ENCODE data around the gene AKAP11. TPM values are rescaled to one million over a fixed set of nuclear protein-coding genes. Genes with fewer than 3 reads are reported as not detected.

Gene AKAP11
- total and polyA plus RNA-seq, 9 donors, result 10.0 to 41.0 (median 32.4) TPM

GRCh38 chr13:42350141-42350540 is 78.2 kb downstream of the AKAP11 start:
- Histone ChIP-seq H3K36me3 (no peaks in the 10 kb centered on the region), H3K27me3 (no peaks in the 10 kb centered on the region), H3K4me1 (ENCODE audit: insufficient read depth) (no peaks in the 10 kb centered on the region), H3K4me3 (no peak overlapping the region), H3K9me3 (no peaks in the 10 kb centered on the region), H3K27ac (no peak overlapping the region)
- TF ChIP-seq POLR2A (IDR thresholded peaks at IDR 0.05), result no peak
- no peak for TF ChIP-seq EP300 (IDR thresholded peaks at IDR 0.05)
- no peak for TF ChIP-seq CTCF (IDR thresholded peaks at IDR 0.05)
- DNase-seq, result no peak
- intact Hi-C loops (cut with DNase I), result no loop called here
- WGBS, 3 donors, result 64 to 68% (median 66%) methylated on average over 4 of the region's 4 CpGs

GRCh38 chr13:42354241-42355091 is 82.5 kb downstream of the AKAP11 start:
- H3K4me3 ChIP-seq, result no peak overlapping the region
- intact Hi-C loops (cut with DNase I), result no loop called here
- no peak for DNase-seq
- H3K36me3 ChIP-seq, result no peaks in the 10 kb centered on the region
- H3K27me3 ChIP-seq, result no peaks in the 10 kb centered on the region
- H3K4me1 ChIP-seq (ENCODE audit: insufficient read depth), result no peaks in the 10 kb centered on the region
- 22 to 31% (median 26%) methylated on average over 6 of the region's 6 CpGs for WGBS, 3 donors
- TF ChIP-seq POLR2A (IDR thresholded peaks at IDR 0.05) (no peak), EP300 (IDR thresholded peaks at IDR 0.05) (no peak), CTCF (IDR thresholded peaks at IDR 0.05) (no peak)
- H3K9me3 ChIP-seq, result no peaks in the 10 kb centered on the region
- H3K27ac ChIP-seq, result no peak overlapping the region

DNA sequence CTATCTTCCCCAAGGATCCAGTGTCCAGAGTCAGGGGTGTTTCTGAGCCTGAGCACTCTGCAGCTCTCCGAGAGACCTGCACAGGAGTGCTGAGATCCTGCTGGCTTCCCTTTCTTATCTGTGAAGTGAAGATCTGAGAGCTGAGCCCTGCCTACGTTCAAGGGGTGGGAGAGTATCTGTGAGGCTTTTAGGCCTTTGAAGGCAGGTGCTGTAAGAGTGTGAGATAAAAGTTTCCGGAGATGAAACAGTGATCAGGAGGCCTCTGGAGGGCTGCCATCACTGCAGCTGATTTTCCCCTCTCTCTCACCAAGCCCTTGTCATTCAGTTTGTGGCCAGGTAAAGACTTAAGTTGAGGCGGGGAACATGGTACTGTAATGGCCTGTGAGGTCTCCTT is 83.1 kb downstream of the AKAP11 start:
- no peak for DNase-seq
- no peak for TF ChIP-seq EP300 (IDR thresholded peaks at IDR 0.05)
- TF ChIP-seq POLR2A (IDR thresholded peaks at IDR 0.05), result no peak
- no peak for TF ChIP-seq CTCF (IDR thresholded peaks at IDR 0.05)
- Histone ChIP-seq H3K4me1 (ENCODE audit: insufficient read depth) (no peaks in the 10 kb centered on the region), H3K9me3 (no peaks in the 10 kb centered on the region), H3K4me3 (no peak overlapping the region), H3K36me3 (no peaks in the 10 kb centered on the region), H3K27me3 (no peaks in the 10 kb centered on the region), H3K27ac (no peak overlapping the region)
- WGBS, 3 donors, result 66 to 75% (median 68%) methylated on average over 4 of the region's 4 CpGs
- intact Hi-C loops (cut with DNase I), result no loop called here

- 80 to 84% (median 81%) methylated on average over 6 of the region's 6 CpGs for WGBS, 3 donors
Measured at GRCh38 chr13:42355491-42356183, 83.7 kb downstream of the AKAP11 start.

More at GRCh38 chr13:42355491-42356183, 83.7 kb downstream of the AKAP11 start:
- H3K9me3 ChIP-seq, result no peaks in the 10 kb centered on the region
- no peak for DNase-seq
- no peak overlapping the region for H3K4me3 ChIP-seq
- TF ChIP-seq POLR2A (IDR thresholded peaks at IDR 0.05), result no peak
- TF ChIP-seq EP300 (IDR thresholded peaks at IDR 0.05), result no peak
- no peak for TF ChIP-seq CTCF (IDR thresholded peaks at IDR 0.05)
- H3K36me3 ChIP-seq, result no peaks in the 10 kb centered on the region
- no peaks in the 10 kb centered on the region for H3K4me1 ChIP-seq (ENCODE audit: insufficient read depth)
- H3K27me3 ChIP-seq, result no peaks in the 10 kb centered on the region
- intact Hi-C loops (cut with DNase I), result no loop called here
- no peak overlapping the region for H3K27ac ChIP-seq

Measured in ovary (tissue), 9 donors.